Measurements from ENCODE around the gene RAB4A. TPM values are rescaled to one million over a fixed set of nuclear protein-coding genes. Genes with fewer than 3 reads are reported as not detected.
"Not testable (repeated sequence)": the region's sequence is repeated elsewhere in the genome, so short reads cannot be mapped to it uniquely, and the experiment has no call there.

The RAB4A gene
- total RNA-seq, 1 donor from 2014 or later: 121 TPM

- intact Hi-C loops (cut with micrococcal nuclease): no loop called here
- ATAC-seq (no peak), DNase-seq (no peak)
Measured at GRCh38 chr1:229323201-229323600, 52.3 kb downstream of the RAB4A start.

DNA sequence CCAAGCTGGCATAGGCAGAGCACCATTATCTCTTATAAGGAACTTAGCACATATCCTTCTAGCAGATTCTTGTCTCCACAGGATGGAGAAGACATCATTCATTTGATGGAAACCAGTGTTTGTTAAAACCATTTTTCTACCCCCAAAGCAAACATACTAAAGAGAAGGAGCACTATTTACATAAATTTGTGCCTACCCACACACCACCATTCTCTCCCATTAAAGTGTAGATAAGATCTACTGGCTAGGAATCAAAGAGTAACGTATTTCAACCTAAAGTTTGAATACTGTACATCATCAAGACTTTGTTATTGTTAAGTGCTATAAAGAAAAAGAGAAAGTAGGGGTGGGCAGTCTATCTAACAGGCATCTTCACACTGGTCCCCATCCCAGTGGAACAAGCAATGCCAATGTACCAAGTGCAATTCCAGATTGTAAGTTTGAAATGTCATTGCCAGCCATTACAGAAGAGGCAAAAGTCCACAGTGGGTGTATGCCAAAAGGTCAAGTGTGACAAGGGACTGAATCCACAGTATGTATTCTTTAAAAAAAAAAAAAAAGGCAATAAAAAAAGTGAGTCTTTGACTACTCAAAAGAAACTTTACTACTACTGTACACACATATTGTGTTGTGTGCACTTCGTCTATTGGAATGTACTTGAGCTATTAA lies 53.1 kb downstream of the RAB4A start:
- intact Hi-C loops (cut with micrococcal nuclease): no loop called here
- ATAC-seq (no peak), DNase-seq (no peak)

DNA sequence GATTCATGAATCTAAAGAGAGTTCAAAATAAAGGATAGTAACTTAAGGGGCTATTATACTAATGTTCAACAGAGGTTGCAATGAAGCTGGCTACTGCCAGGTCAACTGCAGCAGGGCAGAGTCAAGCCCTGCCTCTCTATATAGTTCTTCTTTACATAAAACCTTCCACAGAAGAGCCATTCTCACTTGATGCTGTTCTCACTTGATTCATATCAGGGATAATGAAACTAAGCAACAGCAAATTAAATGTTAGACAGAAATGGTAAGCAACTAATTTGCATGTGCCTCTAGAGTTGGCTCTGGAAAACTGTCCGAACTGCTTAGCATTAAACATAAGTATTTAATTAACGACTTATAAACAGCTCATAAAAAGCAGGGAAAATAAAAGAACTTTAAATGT lies 54.5 kb downstream of the RAB4A start:
- DNase-seq: no peak
- no peak for ATAC-seq
- intact Hi-C loops (cut with micrococcal nuclease): no loop called here

DNA sequence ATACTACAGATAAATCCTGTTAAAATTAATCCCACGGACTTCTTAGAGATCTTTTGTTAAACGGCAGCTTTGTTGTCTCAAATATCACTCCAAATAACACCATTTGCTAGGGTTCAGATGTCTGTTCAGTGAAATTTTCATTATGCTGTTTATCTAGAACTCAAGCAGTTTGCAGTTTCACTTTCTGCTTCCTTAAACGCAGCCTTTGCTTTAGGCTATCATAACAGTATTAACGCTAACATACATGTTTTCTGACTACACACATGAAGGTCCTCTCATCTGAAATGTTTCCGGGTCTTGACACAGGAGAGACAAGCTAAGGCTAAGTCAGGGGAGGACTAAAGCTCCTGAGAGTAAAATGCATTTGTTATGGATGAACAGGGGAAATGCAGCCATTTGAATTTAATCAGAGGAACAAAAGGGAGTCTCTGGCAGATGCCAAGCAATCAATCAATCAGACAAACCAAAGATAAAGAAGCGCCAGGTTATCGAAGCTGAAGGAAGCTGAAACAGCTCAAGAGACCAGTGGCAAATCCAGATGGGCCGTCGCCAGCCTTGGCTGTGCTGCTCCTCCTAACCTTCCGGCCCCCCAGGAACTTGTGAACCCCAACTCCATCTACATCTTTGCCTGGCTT lies 55.1 kb downstream of the RAB4A start:
- ATAC-seq (no peak), DNase-seq (no peak)
- intact Hi-C loops (cut with micrococcal nuclease): no loop called here

- intact Hi-C loops (cut with micrococcal nuclease): no loop called here
- ATAC-seq: no peak
Measured at GRCh38 chr1:229326601-229327000, 55.7 kb downstream of the RAB4A start.

GRCh38 chr1:229327765-229328164 lies 56.9 kb downstream of the RAB4A start:
- intact Hi-C loops (cut with micrococcal nuclease); ATAC-seq; DNase-seq: not testable (repeated sequence)

More at GRCh38 chr1:229326601-229327000, 55.7 kb downstream of the RAB4A start:
- DNase-seq: no peak

GRCh38 chr1:229328598-229329362 lies 57.9 kb downstream of the RAB4A start:
- DNase-seq: no peak
- no peak for ATAC-seq
- intact Hi-C loops (cut with micrococcal nuclease): no loop called here

DNA sequence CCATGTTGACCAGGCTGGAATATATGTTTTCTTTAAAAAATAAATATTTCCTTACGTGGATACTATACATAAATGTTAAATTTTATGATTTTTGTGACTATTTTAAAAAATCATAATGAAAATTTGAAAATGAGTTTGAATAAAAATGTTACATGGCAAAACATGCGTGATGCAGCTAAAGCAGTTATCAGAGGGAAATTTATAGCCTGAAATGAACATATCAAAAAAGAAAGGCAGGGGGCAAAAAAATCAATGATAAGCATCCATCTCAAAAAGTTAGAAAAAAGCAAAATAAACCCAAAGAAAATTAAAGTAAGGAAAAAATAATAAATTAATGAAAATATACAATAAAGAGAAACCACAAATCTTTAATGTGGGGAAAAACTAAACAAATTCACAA lies 63.4 kb downstream of the RAB4A start:
- intact Hi-C loops (cut with micrococcal nuclease): no loop called here
- ATAC-seq (no peak), DNase-seq (no peak)

DNA sequence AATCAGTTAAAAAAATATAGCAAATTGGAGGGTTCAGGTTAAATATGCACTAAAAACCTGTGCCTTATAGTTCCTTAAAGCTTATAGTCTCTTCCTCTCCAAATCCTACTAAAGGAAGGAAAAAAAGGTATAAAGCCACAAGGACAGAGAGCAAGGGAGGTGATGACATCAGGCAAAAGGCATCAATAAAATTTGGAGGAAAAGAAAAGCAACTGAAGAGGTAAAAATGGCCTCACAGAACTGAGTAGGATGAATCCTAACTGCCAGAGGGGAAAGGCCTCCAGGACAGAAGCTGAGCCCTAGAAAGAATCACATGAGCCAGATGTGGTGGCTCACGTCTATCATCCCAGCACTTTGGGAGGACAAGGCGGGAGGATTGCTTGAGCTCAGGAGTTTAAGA lies 63.8 kb downstream of the RAB4A start:
- intact Hi-C loops (cut with micrococcal nuclease): no loop called here

GRCh38 chr1:229336345-229336744 lies 65.4 kb downstream of the RAB4A start:
- intact Hi-C loops (cut with micrococcal nuclease): no loop called here
- DNase-seq: no peak
- no peak for ATAC-seq

More for the DNA sequence above, 63.8 kb downstream of the RAB4A start:
- ATAC-seq (no peak), DNase-seq (no peak)

GRCh38 chr1:229339086-229339485 lies 68.2 kb downstream of the RAB4A start:
- intact Hi-C loops (cut with micrococcal nuclease): no loop called here
- no peak for ATAC-seq

GRCh38 chr1:229339520-229339919 lies 68.6 kb downstream of the RAB4A start:
- intact Hi-C loops (cut with micrococcal nuclease): no loop called here
- ATAC-seq (no peak), DNase-seq (no peak)

More at GRCh38 chr1:229339086-229339485, 68.2 kb downstream of the RAB4A start:
- DNase-seq: no peak

DNA sequence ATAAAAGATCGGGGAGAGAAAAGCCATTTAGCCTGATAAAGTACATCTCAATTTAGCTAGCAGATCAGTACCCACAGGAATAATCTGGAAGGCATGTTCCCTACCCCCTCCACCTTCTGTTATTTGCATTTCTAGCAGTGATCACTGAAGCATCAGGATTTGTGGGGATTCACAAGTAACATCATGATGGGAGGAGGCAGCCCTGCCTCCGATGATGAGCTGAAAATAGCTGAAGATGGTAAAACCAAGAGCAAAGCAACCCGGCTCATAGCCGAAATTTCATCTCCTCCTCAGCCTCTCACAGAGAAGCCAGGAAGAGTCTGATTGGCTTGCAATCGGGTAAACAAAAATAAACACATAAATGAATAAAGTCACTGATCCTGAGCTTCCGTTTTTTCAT lies 69.6 kb downstream of the RAB4A start:
- DNase-seq (no peak), ATAC-seq (no peak)
- intact Hi-C loops (cut with micrococcal nuclease): no loop called here

DNA sequence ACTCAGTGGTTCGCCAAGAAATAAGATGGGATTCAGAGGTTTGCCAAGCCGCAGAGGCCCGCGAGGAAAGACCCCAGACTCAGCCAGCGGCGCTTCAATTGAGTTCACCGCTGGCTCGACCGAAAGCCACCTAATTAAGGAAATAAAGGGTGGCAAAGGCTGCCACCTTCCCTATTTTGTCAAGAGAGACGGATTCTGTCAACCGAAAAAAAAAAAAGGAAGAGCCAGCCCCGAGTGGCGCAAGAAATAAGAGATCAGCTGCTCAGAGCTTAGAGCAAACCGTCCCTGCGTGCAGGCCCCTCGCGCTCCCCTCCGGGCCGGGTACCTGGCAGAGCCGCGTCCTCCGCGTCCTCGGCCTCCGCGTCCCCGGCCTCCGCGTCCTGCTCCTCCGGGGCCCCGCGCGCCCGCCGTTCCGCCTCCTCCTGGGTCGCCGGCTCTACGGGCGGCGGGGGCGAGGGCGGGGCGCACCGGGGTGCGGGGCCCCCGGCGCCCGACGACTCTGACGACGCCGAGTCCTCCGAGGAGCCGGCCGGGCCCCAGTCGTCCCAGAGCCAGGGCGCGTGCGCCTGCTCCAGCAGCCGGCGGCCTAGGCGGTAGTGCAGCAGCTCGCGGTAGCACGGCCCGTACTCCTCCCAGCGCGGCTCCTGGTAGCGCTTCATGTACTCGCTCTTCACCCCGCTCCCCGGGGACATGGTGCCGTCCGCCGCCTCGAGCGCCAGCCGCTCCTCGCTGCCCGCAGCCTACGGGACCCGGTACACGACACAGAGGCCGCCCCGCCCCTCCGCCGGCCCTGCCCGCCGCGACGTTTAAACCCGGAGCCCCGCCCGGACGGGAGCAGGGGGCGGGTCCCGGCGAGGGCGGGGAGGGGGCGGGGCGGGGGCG lies 71.1 kb downstream of the RAB4A start:
- ATAC-seq: peak; percentile 98
- peak; percentile 93 for DNase-seq
- intact Hi-C loops (cut with micrococcal nuclease): no loop called here

- intact Hi-C loops (cut with micrococcal nuclease): no loop called here
- peak; percentile 81 for DNase-seq
Measured at GRCh38 chr1:229342656-229343569, 72.0 kb downstream of the RAB4A start, which contains the start of gene CCSAP. Gene CCSAP (minus strand): TSS chr1:229343047. CDS start chr1:229342465, 582 bp downstream.

DNA sequence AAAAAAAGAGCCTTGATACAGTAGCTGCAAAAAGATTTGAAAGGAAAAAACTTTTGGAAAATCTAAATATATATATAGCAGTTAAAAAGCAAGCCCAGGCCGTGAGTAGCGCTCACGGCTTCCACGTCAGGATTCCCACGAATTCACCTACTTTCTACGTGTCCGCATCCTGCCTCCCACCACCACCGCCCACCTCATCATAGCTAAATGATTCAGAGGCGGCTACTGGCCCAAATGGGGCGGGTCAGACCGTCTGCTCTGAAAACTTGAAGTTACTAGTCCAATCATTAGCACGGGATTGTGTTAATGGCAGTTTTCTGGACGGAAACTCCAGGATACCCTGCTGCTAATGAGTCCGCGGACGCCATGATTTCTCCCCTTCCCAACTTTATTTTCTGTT lies 73.2 kb downstream of the RAB4A start:
- intact Hi-C loops (cut with micrococcal nuclease): no loop called here
- no peak for ATAC-seq
- no peak for DNase-seq

More at GRCh38 chr1:229342656-229343569, 72.0 kb downstream of the RAB4A start, which contains the start of gene CCSAP:
- peak; percentile 87 for ATAC-seq

DNA sequence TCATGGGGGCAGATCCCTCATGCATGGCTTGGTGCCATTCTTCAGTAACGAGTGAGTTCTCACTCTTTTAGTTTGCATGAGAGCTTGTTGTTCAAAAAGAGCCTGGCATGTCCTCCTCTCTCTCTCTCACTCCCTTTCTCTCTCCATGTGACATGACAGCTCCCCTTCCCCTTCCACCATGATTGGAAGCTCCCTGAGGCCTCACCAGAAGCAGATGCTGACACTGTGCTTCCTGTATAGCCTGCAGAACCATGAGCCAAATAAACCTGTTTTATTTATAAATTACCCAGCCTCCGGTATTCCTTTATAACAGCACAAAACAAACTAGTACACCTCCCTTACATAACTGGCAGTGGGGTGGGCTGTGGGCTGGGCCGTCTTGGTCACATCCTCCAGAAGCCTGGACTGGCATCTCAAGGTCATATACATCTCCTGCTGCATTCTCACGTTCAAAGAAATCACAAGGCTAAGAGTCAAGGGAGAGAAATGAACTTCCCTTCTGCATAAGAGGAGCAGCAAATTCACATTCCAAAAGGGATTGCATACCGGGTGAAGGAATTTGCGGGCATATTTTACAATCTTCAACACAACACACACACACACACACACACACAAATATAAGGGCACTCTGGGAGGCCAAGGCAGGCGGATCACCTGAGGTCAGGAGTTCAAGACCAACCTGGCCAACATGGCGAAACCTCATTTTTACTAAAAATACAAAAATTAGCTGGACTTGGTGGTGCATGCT lies 74.2 kb downstream of the RAB4A start:
- ATAC-seq (no peak), DNase-seq (no peak)
- intact Hi-C loops (cut with micrococcal nuclease): no loop called here
